K562 (cell line): ENCODE measurements around the gene HPSE2. TPM values are rescaled to one million over a fixed set of nuclear protein-coding genes. Genes with fewer than 3 reads are reported as not detected.

Experiments
- BCLAF1 ChIP-seq, 2 experiments: fragments of 450-650 bp in 1 of 2; IDR thresholded peaks; 2 replicates each; pipeline ENCODE4 v1.6.1; 2011 to 2017; ENCODE audit warnings: low read depth in 2 of 2, antibody characterized with exemption in 1 of 2, borderline replicate concordance in 1 of 2, low read length in 1 of 2, mild to moderate bottlenecking in 1 of 2, mixed read lengths in 1 of 2; ENCODE audit not compliant: control insufficient read depth in 1 of 2
- CBX8 ChIP-seq: fragments of 200-600 bp; sonication (generic); IDR thresholded peaks from 2 replicates; pipeline ENCODE4 v1.6.1; 2012; ENCODE audit warnings: borderline replicate concordance, mixed run types, low read depth, mild to moderate bottlenecking, moderate library complexity, mixed read lengths, low read length, control low read depth, inconsistent platforms; ENCODE audit not compliant: poor library complexity, severe bottlenecking; ENCODE audit errors: extremely low read depth
- ETV1 ChIP-seq: fragments of 450-650 bp; conservative IDR thresholded peaks from 2 replicates; pipeline ENCODE4 v1.6.1; 2016; ENCODE audit warnings: missing genetic modification characterization, control low read depth, low read depth, missing compliant biosample characterization
- HMGN3 ChIP-seq: IDR thresholded peaks from 2 replicates; pipeline ENCODE4 v1.6.1; 2011; ENCODE audit warnings: borderline replicate concordance, low read depth, mild to moderate bottlenecking, mixed read lengths, low read length; ENCODE audit not compliant: insufficient read length; ENCODE audit errors: extremely low read depth
- NR2C2 ChIP-seq, 2 experiments: fragments of 200-800 bp in 1 of 2; sonication (Bioruptor generic) in 1 of 2; sonication (generic) in 1 of 2; formaldehyde crosslinking in 1 of 2; IDR thresholded peaks; 2 replicates each; pipeline versions ENCODE4 v1.6.1 to v1.8.0; 2016 to 2022; ENCODE audit warnings: mild to moderate bottlenecking in 1 of 2, missing compliant biosample characterization in 1 of 2, missing genetic modification characterization in 1 of 2, missing genetic modification reagents in 1 of 2
- NR2F6 ChIP-seq: fragments of 450-650 bp; formaldehyde crosslinking; IDR thresholded peaks from 2 replicates; pipeline ENCODE4 v1.4.0; 2020; ENCODE audit warnings: mild to moderate bottlenecking
- TAF15 ChIP-seq: fragments of 200-400 bp; formaldehyde crosslinking; IDR thresholded peaks from 2 replicates; pipeline ENCODE4 v1.6.1; 2017; ENCODE audit warnings: mild to moderate bottlenecking, low read depth, low read length, moderate library complexity
- TFAP4 ChIP-seq: sonication (generic); formaldehyde crosslinking; IDR thresholded peaks from 2 replicates; pipeline ENCODE4 v1.8.0; 2022; ENCODE audit warnings: missing genetic modification reagents, mild to moderate bottlenecking, moderate library complexity, borderline replicate concordance
- XRCC4 ChIP-seq: IDR thresholded peaks from one replicate; pipeline ENCODE4 v1.6.1; 2011; ENCODE audit not compliant: insufficient read depth, insufficient read length; ENCODE audit errors: extremely low read depth
- ZFX ChIP-seq: sonication (generic); formaldehyde crosslinking; IDR thresholded peaks from 2 replicates; pipeline ENCODE4 v1.8.0; 2022; ENCODE audit warnings: mild to moderate bottlenecking, missing genetic modification reagents, moderate library complexity
- ZNF24 ChIP-seq: fragments of 450-650 bp; IDR thresholded peaks from 2 replicates; pipeline ENCODE4 v1.6.1; 2016
- ZNF584 ChIP-seq: fragments of 200-800 bp; sonication (Bioruptor generic); IDR thresholded peaks from 2 replicates; pipeline ENCODE4 v1.6.1; 2016; ENCODE audit warnings: low read depth, mild to moderate bottlenecking, missing genetic modification characterization, missing compliant biosample characterization
- ZNF717 ChIP-seq: fragments of 250-450 bp; sonication (Bioruptor Pico); IDR thresholded peaks from 2 replicates; pipeline ENCODE4 v1.5.0; 2021
- polyA plus RNA-seq, 8 experiments: library from polyadenylated mRNA; depleted of rRNA in 4 of 8; stranded (reverse) in 5 of 8; unstranded in 3 of 8; fragments of >200 nt; fragmentation: Nextera tagmentation in 2 of 8; fragmentation: Illumina TruSeq in 1 of 8; extraction: Ambion mirVana in 2 of 8; extraction: Trizol in 1 of 8; gene quantifications; 2 replicates each; pipeline versions ENCODE4 v1.2.1 to v1.2.3, GENCODE V29; 2011 to 2014; ENCODE audit warnings: inconsistent platforms in 1 of 8, missing spikeins in 1 of 8
- total RNA-seq, 7 experiments: library from RNA; depleted of rRNA in 6 of 7; stranded (reverse); fragments of >200 nt in 6 of 7; fragmentation: Illumina TruSeq in 2 of 7; extraction: Trizol in 2 of 7; gene quantifications; 2 replicates each; pipeline versions ENCODE4 v1.2.1 to v1.2.3, GENCODE V29; 2011 to 2021; ENCODE audit warnings: low replicate concordance in 1 of 7
- TF ChIP-seq, protein P1 (sequence below): fragments of 250-450 bp; sonication (Bioruptor Pico); IDR thresholded peaks from 2 replicates; pipeline ENCODE4 v1.4.0; 2020; ENCODE audit warnings: mild to moderate bottlenecking, moderate library complexity
- TF ChIP-seq, protein P2 (sequence below): fragments of 250-450 bp; sonication (Bioruptor Pico); IDR thresholded peaks from 2 replicates; pipeline ENCODE4 v1.5.0; 2022; ENCODE audit warnings: mild to moderate bottlenecking
- TF ChIP-seq, protein P3 (sequence below): IDR thresholded peaks from 2 replicates; pipeline ENCODE4 v1.6.1; 2014; ENCODE audit warnings: antibody characterized with exemption

Gene HPSE2
- total and polyA plus RNA-seq, 9 of the 15 experiments (the other 6 are each of a cell fraction or from before 2014, with no cell fraction given), result 0.03 to 0.10 (median 0.04) TPM; not detected in 2

GRCh38 chr10:98463976-98464754 is 771.5 kb downstream of the HPSE2 start (continued):
- TF ChIP-seq, protein P1, sequence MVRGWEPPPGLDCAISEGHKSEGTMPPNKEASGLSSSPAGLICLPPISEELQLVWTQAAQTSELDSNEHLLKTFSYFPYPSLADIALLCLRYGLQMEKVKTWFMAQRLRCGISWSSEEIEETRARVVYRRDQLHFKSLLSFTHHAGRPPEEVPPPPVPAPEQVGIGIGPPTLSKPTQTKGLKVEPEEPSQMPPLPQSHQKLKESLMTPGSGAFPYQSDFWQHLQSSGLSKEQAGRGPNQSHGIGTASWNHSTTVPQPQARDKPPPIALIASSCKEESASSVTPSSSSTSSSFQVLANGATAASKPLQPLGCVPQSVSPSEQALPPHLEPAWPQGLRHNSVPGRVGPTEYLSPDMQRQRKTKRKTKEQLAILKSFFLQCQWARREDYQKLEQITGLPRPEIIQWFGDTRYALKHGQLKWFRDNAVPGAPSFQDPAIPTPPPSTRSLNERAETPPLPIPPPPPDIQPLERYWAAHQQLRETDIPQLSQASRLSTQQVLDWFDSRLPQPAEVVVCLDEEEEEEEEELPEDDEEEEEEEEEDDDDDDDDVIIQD, result no peak
- TF ChIP-seq TAF15 (no peak), HMGN3 (no peak), ZNF584 (CRISPR knock-in tag) (no peak), NR2F6 (CRISPR knock-in tag) (no peak), TFAP4 (peak; percentile 57; the same call in 1 of the 2 replicates), BCLAF1 (IDR thresholded peaks at IDR 0.05; ENCODE audit: borderline replicate concordance in 1 of 2, control insufficient read depth in 1 of 2, low read depth in 2 of 2, low read length in 1 of 2) (no peak), XRCC4 (no peak), ETV1 (peak; percentile 31; the same call in 1 of the 2 replicates), ZNF717 (no peak), ZNF24 (no peak), NR2C2 (CRISPR knock-in tag; IDR thresholded peaks at IDR 0.05) (no peak), NR2C2 (tag; IDR thresholded peaks at IDR 0.05) (peak; percentile 80), ZFX (CRISPR knock-in tag) (no peak), CBX8 (no peak)
- TF ChIP-seq, protein P2, sequence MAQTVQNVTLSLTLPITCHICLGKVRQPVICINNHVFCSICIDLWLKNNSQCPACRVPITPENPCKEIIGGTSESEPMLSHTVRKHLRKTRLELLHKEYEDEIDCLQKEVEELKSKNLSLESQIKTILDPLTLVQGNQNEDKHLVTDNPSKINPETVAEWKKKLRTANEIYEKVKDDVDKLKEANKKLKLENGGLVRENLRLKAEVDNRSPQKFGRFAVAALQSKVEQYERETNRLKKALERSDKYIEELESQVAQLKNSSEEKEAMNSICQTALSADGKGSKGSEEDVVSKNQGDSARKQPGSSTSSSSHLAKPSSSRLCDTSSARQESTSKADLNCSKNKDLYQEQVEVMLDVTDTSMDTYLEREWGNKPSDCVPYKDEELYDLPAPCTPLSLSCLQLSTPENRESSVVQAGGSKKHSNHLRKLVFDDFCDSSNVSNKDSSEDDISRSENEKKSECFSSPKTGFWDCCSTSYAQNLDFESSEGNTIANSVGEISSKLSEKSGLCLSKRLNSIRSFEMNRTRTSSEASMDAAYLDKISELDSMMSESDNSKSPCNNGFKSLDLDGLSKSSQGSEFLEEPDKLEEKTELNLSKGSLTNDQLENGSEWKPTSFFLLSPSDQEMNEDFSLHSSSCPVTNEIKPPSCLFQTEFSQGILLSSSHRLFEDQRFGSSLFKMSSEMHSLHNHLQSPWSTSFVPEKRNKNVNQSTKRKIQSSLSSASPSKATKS, result no peak
- TF ChIP-seq, protein P3, sequence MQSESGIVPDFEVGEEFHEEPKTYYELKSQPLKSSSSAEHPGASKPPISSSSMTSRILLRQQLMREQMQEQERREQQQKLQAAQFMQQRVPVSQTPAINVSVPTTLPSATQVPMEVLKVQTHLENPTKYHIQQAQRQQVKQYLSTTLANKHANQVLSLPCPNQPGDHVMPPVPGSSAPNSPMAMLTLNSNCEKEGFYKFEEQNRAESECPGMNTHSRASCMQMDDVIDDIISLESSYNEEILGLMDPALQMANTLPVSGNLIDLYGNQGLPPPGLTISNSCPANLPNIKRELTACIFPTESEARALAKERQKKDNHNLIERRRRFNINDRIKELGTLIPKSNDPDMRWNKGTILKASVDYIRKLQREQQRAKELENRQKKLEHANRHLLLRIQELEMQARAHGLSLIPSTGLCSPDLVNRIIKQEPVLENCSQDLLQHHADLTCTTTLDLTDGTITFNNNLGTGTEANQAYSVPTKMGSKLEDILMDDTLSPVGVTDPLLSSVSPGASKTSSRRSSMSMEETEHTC, result no peak
